ENCODE measurements around the gene ZFR. TPM values are rescaled to one million over a fixed set of nuclear protein-coding genes. Genes with fewer than 3 reads are reported as not detected.

ZFR gene
- total RNA-seq, 1 donor, result 86.1 TPM

GRCh38 chr5:32307769-32308194 lies 136.8 kb downstream of the ZFR start:
- DNase-seq (ENCODE audit: insufficient read length, low spot score, missing footprints), result no peak
- H4K20me1 ChIP-seq (ENCODE audit: insufficient read depth, low read length), result peaks cover 16% of the 10 kb centered on the region
- no peak for TF ChIP-seq CTCF (IDR thresholded peaks at IDR 0.05; ENCODE audit: extremely low read depth, low read depth, low read length)

GRCh38 chr5:32304622-32305021 lies 139.9 kb downstream of the ZFR start:
- DNase-seq (ENCODE audit: insufficient read length, low spot score, missing footprints), result peak; percentile 55
- H4K20me1 ChIP-seq (ENCODE audit: insufficient read depth, low read length), result peaks cover 13% of the 10 kb centered on the region
- no peak overlapping the region for H3K27ac ChIP-seq (ENCODE audit: low read depth, low read length)
- no peaks in the 10 kb centered on the region for H3K4me1 ChIP-seq (ENCODE audit: insufficient read depth, low read length)
- no peak overlapping the region for H3K4me3 ChIP-seq (ENCODE audit: insufficient read depth, low read length)
- no peaks in the 10 kb centered on the region for H3K27me3 ChIP-seq (ENCODE audit: insufficient read depth, low read length)
- H3K79me2 ChIP-seq (ENCODE audit: insufficient read depth, low read length), result peaks cover 94% of the 10 kb centered on the region
- TF ChIP-seq CTCF (IDR thresholded peaks at IDR 0.05; ENCODE audit: extremely low read depth, low read depth, low read length), result no peak
- H3K36me3 ChIP-seq (ENCODE audit: insufficient read depth, low read length), result no peaks in the 10 kb centered on the region
- no peaks in the 10 kb centered on the region for H3K9me3 ChIP-seq (ENCODE audit: low read depth, low read length)
- no peak overlapping the region for H3K4me2 ChIP-seq (ENCODE audit: insufficient read depth, low read length)
- no peak overlapping the region for H2AFZ ChIP-seq (ENCODE audit: low read length)

More at GRCh38 chr5:32307769-32308194, 136.8 kb downstream of the ZFR start:
- H3K36me3 ChIP-seq (ENCODE audit: insufficient read depth, low read length), result no peaks in the 10 kb centered on the region
- H3K27me3 ChIP-seq (ENCODE audit: insufficient read depth, low read length), result no peaks in the 10 kb centered on the region
- H3K4me2 ChIP-seq (ENCODE audit: insufficient read depth, low read length), result no peak overlapping the region
- H3K4me1 ChIP-seq (ENCODE audit: insufficient read depth, low read length), result peaks cover 8% of the 10 kb centered on the region
- no peak overlapping the region for H3K27ac ChIP-seq (ENCODE audit: low read depth, low read length)
- H2AFZ ChIP-seq (ENCODE audit: low read length), result no peak overlapping the region
- no peaks in the 10 kb centered on the region for H3K9me3 ChIP-seq (ENCODE audit: low read depth, low read length)
- H3K4me3 ChIP-seq (ENCODE audit: insufficient read depth, low read length), result no peak overlapping the region
- H3K79me2 ChIP-seq (ENCODE audit: insufficient read depth, low read length), result peaks cover 91% of the 10 kb centered on the region

Small RNA genes within 50 kb of the gene (small RNA-seq; reads per million reads assigned to genes)
- 0.30 reads per million for gene MIR579
- 0.30 reads per million for gene RNU6-378P

Other genes with a start within 250 kb of the ZFR start
- gene MTMR12, start 131.8 kb downstream of the ZFR start, total RNA-seq, result 17.7 and 20.6 TPM in 2 replicates
- gene SUB1, start 140.8 kb upstream of the ZFR start, total RNA-seq, result 101 and 115 TPM in 2 replicates